ENCODE data around the gene CTRB1.

DNA sequence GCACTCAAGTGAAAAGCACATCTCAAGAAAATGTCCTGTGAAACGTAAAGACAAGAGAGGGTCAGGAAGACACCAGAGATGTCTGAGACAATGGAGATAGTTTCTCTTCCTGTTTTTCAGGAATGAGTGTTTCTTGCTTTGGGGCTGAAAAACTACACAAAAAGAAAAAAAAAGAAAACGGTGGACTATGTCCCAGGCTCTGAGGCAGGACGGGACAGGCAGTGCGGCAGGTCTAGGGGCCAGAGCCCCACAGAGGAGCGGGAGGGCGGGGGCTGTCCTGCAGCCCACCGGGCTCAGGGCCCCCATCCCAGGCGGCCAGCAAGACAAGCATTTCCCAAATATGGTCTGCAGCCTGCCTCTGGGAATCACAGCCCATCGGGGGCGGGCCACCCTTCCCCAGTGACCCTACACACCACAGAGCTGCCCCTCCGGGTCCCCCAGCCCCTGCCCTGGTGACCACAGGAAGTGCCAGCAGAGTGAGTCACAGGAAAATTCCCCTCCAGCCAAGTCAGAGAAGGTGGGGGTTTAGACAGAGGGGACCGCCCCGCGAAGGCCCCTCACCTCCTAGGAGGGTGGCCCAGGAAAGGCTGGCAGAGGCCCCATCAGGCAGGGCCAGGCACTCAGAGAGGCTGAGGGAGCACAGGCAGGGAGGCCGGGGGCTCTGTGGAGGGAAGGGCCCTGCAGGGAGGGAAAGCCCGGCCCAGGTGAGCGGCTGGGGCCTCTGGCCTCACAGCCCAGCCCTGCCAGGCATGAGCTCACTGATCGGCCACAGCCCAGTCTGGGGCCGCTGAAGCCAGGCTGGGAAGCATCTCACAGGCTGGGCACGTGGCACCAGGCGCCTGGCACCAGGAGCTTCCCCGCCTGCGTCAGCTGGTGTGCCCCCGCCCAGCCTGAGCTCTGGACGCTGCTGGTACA lies 26.3 kb downstream of the CTRB1 start:
- TF ChIP-seq, protein P1, sequence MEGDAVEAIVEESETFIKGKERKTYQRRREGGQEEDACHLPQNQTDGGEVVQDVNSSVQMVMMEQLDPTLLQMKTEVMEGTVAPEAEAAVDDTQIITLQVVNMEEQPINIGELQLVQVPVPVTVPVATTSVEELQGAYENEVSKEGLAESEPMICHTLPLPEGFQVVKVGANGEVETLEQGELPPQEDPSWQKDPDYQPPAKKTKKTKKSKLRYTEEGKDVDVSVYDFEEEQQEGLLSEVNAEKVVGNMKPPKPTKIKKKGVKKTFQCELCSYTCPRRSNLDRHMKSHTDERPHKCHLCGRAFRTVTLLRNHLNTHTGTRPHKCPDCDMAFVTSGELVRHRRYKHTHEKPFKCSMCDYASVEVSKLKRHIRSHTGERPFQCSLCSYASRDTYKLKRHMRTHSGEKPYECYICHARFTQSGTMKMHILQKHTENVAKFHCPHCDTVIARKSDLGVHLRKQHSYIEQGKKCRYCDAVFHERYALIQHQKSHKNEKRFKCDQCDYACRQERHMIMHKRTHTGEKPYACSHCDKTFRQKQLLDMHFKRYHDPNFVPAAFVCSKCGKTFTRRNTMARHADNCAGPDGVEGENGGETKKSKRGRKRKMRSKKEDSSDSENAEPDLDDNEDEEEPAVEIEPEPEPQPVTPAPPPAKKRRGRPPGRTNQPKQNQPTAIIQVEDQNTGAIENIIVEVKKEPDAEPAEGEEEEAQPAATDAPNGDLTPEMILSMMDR (IDR thresholded peaks at IDR 0.05): no peak
- no peak for TF ChIP-seq EP300 (IDR thresholded peaks at IDR 0.05)
- TF ChIP-seq POLR2A (IDR thresholded peaks at IDR 0.05): no peak

Measured in gastroesophageal sphincter (tissue), 3 donors.